UCSD-AML1 (cell line): Measurements from ENCODE around the gene SRGAP1.
"Not testable (repeated sequence)": the region's sequence is repeated elsewhere in the genome, so short reads cannot be mapped to it uniquely, and the experiment has no call there.

ENCODE experiments used
- DNase-seq: peaks from one replicate; lab custom pipeline; 2025; ENCODE audit not compliant: unreplicated experiment; lab: John Stamatoyannopoulos, UW

The SRGAP1 gene

DNA sequence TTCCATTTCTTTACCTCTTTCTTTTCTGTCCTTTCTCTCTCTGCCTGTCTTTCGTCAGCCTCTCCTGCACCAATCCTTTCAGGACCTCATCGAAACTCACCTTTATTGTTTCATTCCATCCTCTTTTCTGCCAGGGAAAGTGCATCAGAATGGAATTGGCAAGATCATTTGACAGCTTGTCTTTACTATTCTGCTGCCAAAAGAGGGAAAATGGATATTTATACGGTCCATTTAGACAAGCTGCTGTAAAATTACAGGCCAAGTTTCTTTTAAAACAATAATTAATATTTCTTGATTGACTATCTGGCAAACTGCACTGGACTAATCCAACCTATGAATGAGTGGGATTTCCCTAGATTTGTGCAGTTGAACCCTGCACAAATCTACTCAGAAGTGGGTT, 7.6 kb upstream of the SRGAP1 start:
- DNase-seq, result no peak

GRCh38 chr12:63838411-63838810, 6.1 kb upstream of the SRGAP1 start:
- DNase-seq, result no peak

- DNase-seq, result no peak
These were observed 3.5 kb upstream of the SRGAP1 start for GRCh38 chr12:63841011-63841410.

GRCh38 chr12:63841571-63841970, 2.9 kb upstream of the SRGAP1 start:
- DNase-seq, result no peak

DNA sequence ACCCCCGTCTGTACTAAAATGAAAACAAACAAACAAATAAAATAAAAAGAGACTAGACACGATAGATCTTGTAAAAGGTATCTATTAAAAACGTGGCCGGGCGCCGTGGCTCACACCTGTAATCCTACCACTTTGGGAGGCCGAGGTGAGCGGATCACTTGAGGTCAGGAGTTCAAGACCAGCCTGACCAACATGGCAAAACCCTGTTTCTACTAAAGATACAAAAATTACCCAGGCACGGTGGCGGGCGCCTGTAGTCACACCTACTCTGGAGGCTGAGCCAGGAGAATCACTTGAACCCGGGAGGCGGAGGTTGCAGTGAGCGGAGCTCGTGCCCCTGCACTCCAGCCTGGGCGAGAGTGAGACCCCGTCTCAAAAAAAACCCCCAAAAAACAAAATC, 1.8 kb upstream of the SRGAP1 start:
- DNase-seq, result not testable (repeated sequence)

DNA sequence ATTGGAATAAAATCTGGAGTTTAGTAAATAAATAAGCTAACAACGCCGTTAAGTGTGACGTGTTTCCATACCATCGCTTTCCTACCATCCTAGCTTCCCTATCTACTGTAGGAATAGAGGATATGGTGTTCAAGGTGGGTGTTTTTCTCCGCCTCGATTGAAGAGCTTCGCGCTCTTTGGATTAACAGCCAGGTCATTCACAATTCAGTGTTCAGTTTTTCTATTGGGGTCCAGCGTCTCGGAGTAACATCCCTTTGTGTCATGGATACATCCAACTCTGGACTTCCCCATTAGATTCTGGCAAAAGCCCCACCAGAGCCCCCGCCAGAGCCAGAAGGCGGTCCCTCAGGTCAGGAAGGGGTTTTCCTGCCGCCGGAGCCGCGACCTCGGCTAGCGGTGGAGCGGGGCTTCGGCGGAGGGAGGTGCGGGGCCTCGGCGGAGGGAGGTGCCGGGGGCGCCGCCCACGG, 1.2 kb upstream of the SRGAP1 start:
- DNase-seq, result no peak

DNA sequence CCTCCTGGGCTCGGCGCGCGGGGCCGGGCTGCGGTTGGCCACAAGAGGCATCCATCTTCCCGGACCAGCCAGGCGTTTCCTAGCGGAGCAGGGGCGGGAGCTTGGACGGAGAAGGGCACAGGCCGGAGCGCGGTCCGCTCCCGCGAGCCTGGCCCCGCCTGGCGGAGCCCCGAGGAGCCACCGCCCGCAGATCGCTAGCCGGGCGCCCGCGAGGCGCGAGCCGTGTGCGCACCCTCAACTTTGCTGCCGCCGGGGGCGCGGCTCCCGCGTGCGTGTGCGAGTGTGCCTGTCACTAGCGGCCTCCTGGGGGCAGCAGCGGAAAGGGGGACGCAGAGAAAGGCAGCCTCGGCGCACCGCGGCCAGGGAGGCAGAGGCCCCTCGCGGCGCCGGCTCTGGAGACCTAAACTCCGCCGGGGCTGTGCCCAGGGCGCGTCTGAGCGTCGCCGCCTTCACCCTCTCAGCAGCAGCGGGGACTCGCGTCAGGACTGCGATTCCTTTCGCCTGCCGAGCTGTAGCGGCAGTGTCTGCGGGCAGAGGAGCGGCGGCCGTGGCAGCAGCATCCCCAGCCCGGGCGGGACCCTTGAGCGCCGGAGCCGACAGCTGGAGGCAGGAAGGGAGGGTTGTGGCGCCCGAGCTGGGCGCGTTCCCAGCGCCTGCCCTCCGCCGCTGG, 644 bp upstream of the SRGAP1 start:
- DNase-seq, result peak; percentile 83

GRCh38 chr12:63845726-63846125, 1.2 kb downstream of the SRGAP1 start:
- DNase-seq, result no peak

GRCh38 chr12:63846238-63846967, 1.9 kb downstream of the SRGAP1 start:
- no peak for DNase-seq

GRCh38 chr12:63848450-63848849, 4.0 kb downstream of the SRGAP1 start:
- DNase-seq, result no peak

GRCh38 chr12:63849106-63849620, 4.7 kb downstream of the SRGAP1 start:
- DNase-seq, result no peak

GRCh38 chr12:63849641-63850040, 5.1 kb downstream of the SRGAP1 start:
- no peak for DNase-seq

DNA sequence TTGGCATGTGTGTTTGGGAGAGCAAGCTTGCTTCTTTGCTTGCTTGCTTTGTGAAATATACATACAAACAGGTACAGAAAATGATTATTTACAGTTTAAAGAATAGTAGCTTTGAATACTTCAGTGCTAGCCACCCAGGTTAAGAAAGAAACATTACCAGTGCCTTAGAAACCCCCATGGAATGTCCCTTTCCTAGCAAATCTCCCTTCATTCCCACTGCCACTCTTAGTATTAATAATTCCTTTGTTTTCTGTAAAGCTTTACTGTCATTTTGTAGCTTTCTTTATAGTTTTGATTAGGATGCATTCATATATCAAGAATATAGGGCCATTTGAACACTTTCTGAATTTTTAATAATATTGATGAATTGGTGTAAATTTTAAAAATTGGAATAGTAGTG, 9.5 kb downstream of the SRGAP1 start:
- no peak for DNase-seq

DNA sequence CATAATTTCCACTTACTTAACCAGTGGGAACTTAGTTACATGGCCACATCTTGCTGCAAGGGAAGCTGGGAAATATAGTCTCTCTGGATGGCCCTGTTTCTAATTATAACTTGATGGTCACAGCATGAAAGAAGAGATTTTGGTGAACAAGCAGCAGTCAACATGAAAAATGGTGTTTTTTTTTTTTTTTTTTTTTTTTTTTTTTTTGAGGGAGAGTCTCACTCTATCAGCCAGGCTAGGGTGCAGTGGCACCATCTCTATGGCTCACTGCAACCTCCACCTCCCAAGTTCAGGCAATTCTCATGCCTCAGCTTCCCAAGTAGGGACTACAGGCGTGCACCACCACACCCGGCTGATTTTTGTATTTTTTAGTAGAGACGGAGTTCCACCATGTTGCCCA, 10.8 kb downstream of the SRGAP1 start:
- no peak for DNase-seq

- DNase-seq, result no peak
These were observed 13.5 kb downstream of the SRGAP1 start for GRCh38 chr12:63857771-63858670.

GRCh38 chr12:63859880-63860279, 15.4 kb downstream of the SRGAP1 start:
- not testable (repeated sequence) for DNase-seq

- no peak for DNase-seq
These were observed 17.9 kb downstream of the SRGAP1 start for GRCh38 chr12:63862187-63862968.

DNA sequence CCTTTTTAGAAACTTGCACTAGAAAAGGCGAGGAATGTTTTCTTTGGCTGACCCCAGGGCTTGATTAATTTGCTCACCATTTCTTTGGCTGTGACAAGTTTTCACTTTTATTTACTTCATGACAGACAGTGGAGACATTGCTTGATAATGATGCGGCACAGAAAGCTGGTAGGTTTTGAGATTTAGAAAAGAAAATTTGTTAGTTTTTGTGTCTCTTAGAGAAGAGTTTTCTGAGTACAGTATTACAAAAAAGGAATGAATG, 18.4 kb downstream of the SRGAP1 start:
- no peak for DNase-seq

GRCh38 chr12:63863658-63864453, 19.4 kb downstream of the SRGAP1 start:
- no peak for DNase-seq

DNA sequence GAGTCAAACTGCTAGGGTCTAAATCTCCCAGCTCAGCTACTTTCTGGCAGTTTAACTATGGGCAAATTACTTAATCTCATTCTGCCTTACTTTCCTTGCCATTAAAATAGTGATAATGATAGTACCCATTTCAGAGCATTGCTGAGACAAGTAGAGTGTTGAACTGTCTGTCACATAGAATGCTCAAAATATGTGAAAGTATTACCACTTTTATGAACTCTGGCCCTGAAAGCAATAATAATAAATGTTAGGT, 19.9 kb downstream of the SRGAP1 start:
- no peak for DNase-seq
